CD4-positive, alpha-beta T cell treated with Interferon gamma for 1 hour (primary cell): ENCODE measurements around the gene MLLT3.

Source experiments
- DNase-seq: peaks from one replicate; pipeline ENCODE4 v3.0.0-alpha.2; 2020

MLLT3 gene

GRCh38 chr9:20507431-20507830 lies 114.9 kb downstream of the MLLT3 start:
- no peak for DNase-seq

GRCh38 chr9:20506099-20506900 lies 116.0 kb downstream of the MLLT3 start:
- DNase-seq, result no peak

- DNase-seq, result no peak
Observed at GRCh38 chr9:20505574-20505973, 116.7 kb downstream of the MLLT3 start.

- DNase-seq, result peak; percentile 23
Observed at GRCh38 chr9:20504930-20505329, 117.4 kb downstream of the MLLT3 start.

- DNase-seq, result no peak
Observed at GRCh38 chr9:20500101-20500500, 122.2 kb downstream of the MLLT3 start.

GRCh38 chr9:20499013-20499412 lies 123.3 kb downstream of the MLLT3 start:
- DNase-seq, result no peak

- DNase-seq, result no peak
Observed at GRCh38 chr9:20496328-20496727, 126.0 kb downstream of the MLLT3 start.

- DNase-seq, result no peak
Observed at GRCh38 chr9:20495098-20495497, 127.2 kb downstream of the MLLT3 start.

- DNase-seq, result no peak
Observed at GRCh38 chr9:20494035-20494434, 128.3 kb downstream of the MLLT3 start.

GRCh38 chr9:20492772-20493171 lies 129.5 kb downstream of the MLLT3 start:
- DNase-seq, result no peak

- no peak for DNase-seq
Observed at GRCh38 chr9:20491612-20492011, 130.7 kb downstream of the MLLT3 start.

GRCh38 chr9:20490246-20490834 lies 132.0 kb downstream of the MLLT3 start:
- no peak for DNase-seq

- no peak for DNase-seq
Observed at GRCh38 chr9:20488691-20489090, 133.6 kb downstream of the MLLT3 start.

- DNase-seq, result no peak
Observed at GRCh38 chr9:20486552-20486951, 135.7 kb downstream of the MLLT3 start.

GRCh38 chr9:20481437-20481836 lies 140.9 kb downstream of the MLLT3 start:
- no peak for DNase-seq

GRCh38 chr9:20480249-20480648 lies 142.1 kb downstream of the MLLT3 start:
- no peak for DNase-seq

- DNase-seq, result no peak
Observed at GRCh38 chr9:20479419-20480155, 142.7 kb downstream of the MLLT3 start.

GRCh38 chr9:20478786-20479185 lies 143.5 kb downstream of the MLLT3 start:
- no peak for DNase-seq

GRCh38 chr9:20477940-20478620 lies 144.2 kb downstream of the MLLT3 start:
- no peak for DNase-seq

- DNase-seq, result no peak
Observed at GRCh38 chr9:20476912-20477521, 145.3 kb downstream of the MLLT3 start.

- no peak for DNase-seq
Observed at GRCh38 chr9:20474496-20474895, 147.8 kb downstream of the MLLT3 start.

GRCh38 chr9:20473515-20474013 lies 148.7 kb downstream of the MLLT3 start:
- no peak for DNase-seq
